ENCODE data around the gene PDCD7. TPM values are rescaled to one million over a fixed set of nuclear protein-coding genes. Genes with fewer than 3 reads are reported as not detected.

PDCD7 gene
- total RNA-seq, 6 experiments from 2014 or later = 18.5 to 32.1 (median 22.8) TPM

GRCh38 chr15:65086680-65087111, 46.9 kb downstream of the PDCD7 start:
- Mint-ChIP-seq H3K36me3 (ENCODE audit: low read depth) (no peaks in the 10 kb centered on the region), H3K9me3 (no peaks in the 10 kb centered on the region), H3K27me3 (ENCODE audit: insufficient read depth) (peaks cover 19% of the 10 kb centered on the region), H3K27ac (no peak overlapping the region), H3K4me3 (no peak overlapping the region), H3K4me1 (ENCODE audit: low read depth) (peaks cover 16% of the 10 kb centered on the region)
- TF ChIP-seq CTCF (IDR thresholded peaks at IDR 0.05) = peak; percentile 47
- DNase-seq = no peak

- H3K4me3 Mint-ChIP-seq = no peak overlapping the region
- H3K27me3 Mint-ChIP-seq (ENCODE audit: insufficient read depth) = peaks cover 24% of the 10 kb centered on the region
- H3K9me3 Mint-ChIP-seq = no peaks in the 10 kb centered on the region
- no peak overlapping the region for H3K27ac Mint-ChIP-seq
- no peaks in the 10 kb centered on the region for H3K36me3 Mint-ChIP-seq (ENCODE audit: low read depth)
- peak; percentile 24 for DNase-seq
- H3K4me1 Mint-ChIP-seq (ENCODE audit: low read depth) = peaks cover 16% of the 10 kb centered on the region
- TF ChIP-seq CTCF (IDR thresholded peaks at IDR 0.05) = peak; percentile 70
Observed at GRCh38 chr15:65085990-65086679, 47.5 kb downstream of the PDCD7 start.

GRCh38 chr15:65085207-65085753, 48.3 kb downstream of the PDCD7 start:
- no peak overlapping the region for H3K27ac Mint-ChIP-seq
- DNase-seq = no peak
- TF ChIP-seq CTCF (IDR thresholded peaks at IDR 0.05) = no peak
- H3K4me1 Mint-ChIP-seq (ENCODE audit: low read depth) = peaks cover 16% of the 10 kb centered on the region
- peaks cover 27% of the 10 kb centered on the region for H3K27me3 Mint-ChIP-seq (ENCODE audit: insufficient read depth)
- no peaks in the 10 kb centered on the region for H3K36me3 Mint-ChIP-seq (ENCODE audit: low read depth)
- H3K9me3 Mint-ChIP-seq = no peaks in the 10 kb centered on the region
- H3K4me3 Mint-ChIP-seq = no peak overlapping the region

- no peak for TF ChIP-seq CTCF (IDR thresholded peaks at IDR 0.05)
- H3K27me3 Mint-ChIP-seq (ENCODE audit: insufficient read depth) = peaks cover 27% of the 10 kb centered on the region
- no peaks in the 10 kb centered on the region for H3K36me3 Mint-ChIP-seq (ENCODE audit: low read depth)
- peaks cover 16% of the 10 kb centered on the region for H3K4me1 Mint-ChIP-seq (ENCODE audit: low read depth)
- DNase-seq = no peak
- H3K9me3 Mint-ChIP-seq = no peaks in the 10 kb centered on the region
- no peak overlapping the region for H3K4me3 Mint-ChIP-seq
- no peak overlapping the region for H3K27ac Mint-ChIP-seq
Observed at GRCh38 chr15:65084500-65085206, 49.0 kb downstream of the PDCD7 start.

GRCh38 chr15:65083262-65083701, 50.3 kb downstream of the PDCD7 start:
- DNase-seq = no peak
- peaks cover 35% of the 10 kb centered on the region for H3K27me3 Mint-ChIP-seq (ENCODE audit: insufficient read depth)
- TF ChIP-seq CTCF (IDR thresholded peaks at IDR 0.05) = peak; percentile 45
- H3K36me3 Mint-ChIP-seq (ENCODE audit: low read depth) = no peaks in the 10 kb centered on the region
- H3K9me3 Mint-ChIP-seq = no peaks in the 10 kb centered on the region
- H3K27ac Mint-ChIP-seq = no peak overlapping the region
- no peak overlapping the region for H3K4me3 Mint-ChIP-seq
- peaks cover 16% of the 10 kb centered on the region for H3K4me1 Mint-ChIP-seq (ENCODE audit: low read depth)

All from HFFc6 (cell line).